Natural killer cell treated with Interleukin-12 subunit alpha and Interleukin-12 subunit beta and Interleukin-15 and Interleukin-18, amount 100 ng/mL, for 72 hours (primary cell): ENCODE data around the gene ACTN2. TPM values are rescaled to one million over a fixed set of nuclear protein-coding genes. Genes with fewer than 3 reads are reported as not detected.

ENCODE experiments used
- ATAC-seq, 2 donors: fragments of 150-1000 bp; cut with Tn5 transposase in 1 of 2; sonication (Bioruptor Pico), chemical (Tn5 transposase) in 1 of 2; 2 replicates each; pipeline ENCODE4 v1.10.0; 2021
- DNase-seq: peaks from one replicate; pipeline ENCODE4 v3.0.0; 2022; ENCODE audit warnings: low spot score
- H3K27ac Mint-ChIP-seq, 2 donors: 1 replicate in 1 of 2; 2 replicates in 1 of 2; pipeline ENCODE4 v1.8.0; 2022; ENCODE audit warnings: mixed read lengths in 2 of 2, mild to moderate bottlenecking in 1 of 2, moderate library complexity in 1 of 2
- H3K27me3 Mint-ChIP-seq, 2 donors: 1 replicate in 1 of 2; 2 replicates in 1 of 2; pipeline ENCODE4 v1.8.0; 2022; ENCODE audit warnings: mixed read lengths in 2 of 2
- H3K36me3 Mint-ChIP-seq: one replicate; pipeline ENCODE4 v1.8.0; 2022; ENCODE audit warnings: mixed read lengths
- H3K4me1 Mint-ChIP-seq, 2 donors: 1 replicate in 1 of 2; 2 replicates in 1 of 2; pipeline ENCODE4 v1.8.0; 2022; ENCODE audit warnings: low read depth in 2 of 2, mixed read lengths in 2 of 2, mild to moderate bottlenecking in 1 of 2
- H3K4me3 Mint-ChIP-seq: one replicate; pipeline ENCODE4 v1.8.0; 2022; ENCODE audit warnings: mixed read lengths
- H3K9me3 Mint-ChIP-seq: 2 replicates; pipeline ENCODE4 v1.8.0; 2022; ENCODE audit warnings: mixed read lengths
- total RNA-seq, 2 donors: library from RNA; stranded (reverse); gene quantifications; one replicate each; pipeline ENCODE4 v1.2.3, GENCODE V29; 2022

ACTN2 gene
- total RNA-seq, 2 donors from 2014 or later = 0.17 TPM; not detected in 1

- Mint-ChIP-seq H3K4me1 (peaks cover 4 to 7% of the 10 kb centered on the region in 2 donors), H3K9me3 (no peaks in the 10 kb centered on the region), H3K36me3 (no peaks in the 10 kb centered on the region), H3K27ac (no peak overlapping the region), H3K27me3 (peaks cover 20 to 39% of the 10 kb centered on the region in 2 donors), H3K4me3 (no peak overlapping the region)
- DNase-seq = no peak
- peak; percentile 55 to 68 for ATAC-seq
These were observed 8.6 kb upstream of the ACTN2 start for GRCh38 chr1:236677641-236678235.

DNA sequence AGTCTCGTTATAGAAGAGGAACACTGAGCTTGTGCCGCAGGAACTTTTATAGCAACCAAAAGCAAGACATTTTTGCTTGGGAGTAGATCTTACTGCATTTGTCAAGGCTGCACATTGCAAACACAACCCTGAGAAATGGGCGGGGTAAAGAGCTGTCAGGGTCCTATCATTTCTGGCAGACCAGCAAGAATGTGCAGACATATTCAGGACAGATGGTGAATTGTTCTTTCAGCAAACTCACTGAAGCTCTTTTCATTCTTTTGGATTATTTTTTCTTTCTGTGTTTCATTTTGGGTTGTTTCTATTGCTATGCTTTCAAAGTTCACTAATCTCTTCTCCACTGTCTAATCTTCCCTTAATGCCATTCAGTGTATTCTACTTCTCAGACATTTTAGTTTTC lies 5.1 kb upstream of the ACTN2 start:
- no peak overlapping the region for H3K4me3 Mint-ChIP-seq
- H3K4me1 Mint-ChIP-seq = peaks cover 9 to 15% of the 10 kb centered on the region in 2 donors
- no peak for DNase-seq
- no peak for ATAC-seq
- peaks cover 10% of the 10 kb centered on the region for H3K36me3 Mint-ChIP-seq
- H3K27me3 Mint-ChIP-seq = peaks cover 22 to 42% of the 10 kb centered on the region in 2 donors
- H3K27ac Mint-ChIP-seq = no peak overlapping the region
- peaks cover 6% of the 10 kb centered on the region for H3K9me3 Mint-ChIP-seq

GRCh38 chr1:236685205-236685916 lies 938 bp upstream of the ACTN2 start:
- Mint-ChIP-seq H3K27me3 (peaks cover 29 to 56% of the 10 kb centered on the region in 2 donors), H3K27ac (no peak overlapping the region), H3K9me3 (peaks cover 6% of the 10 kb centered on the region)

DNA sequence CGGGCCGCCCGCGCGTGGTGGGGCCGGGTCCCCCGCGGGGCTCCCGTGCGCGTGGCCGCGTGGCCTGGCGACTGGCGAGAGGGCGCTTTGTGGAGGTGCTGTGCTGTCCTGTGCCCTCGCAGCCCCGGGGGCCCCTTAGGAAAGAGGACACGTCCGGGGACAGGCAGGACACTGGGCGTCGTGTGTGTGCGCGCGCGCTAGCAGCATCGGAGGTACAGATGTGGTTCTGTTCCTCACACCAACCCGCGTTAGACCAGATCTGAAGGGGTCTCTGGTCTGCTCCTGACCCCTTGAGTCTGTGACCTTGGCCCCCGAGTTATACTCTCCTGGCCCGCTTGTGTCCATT lies 489 bp downstream of the ACTN2 start:
- no peak overlapping the region for H3K27ac Mint-ChIP-seq
- H3K4me1 Mint-ChIP-seq = peaks cover 9 to 12% of the 10 kb centered on the region in 2 donors
- H3K4me3 Mint-ChIP-seq = peak overlapping the region; percentile 51
- H3K27me3 Mint-ChIP-seq = peaks cover 28 to 50% of the 10 kb centered on the region in 2 donors
- H3K36me3 Mint-ChIP-seq = peaks cover 10% of the 10 kb centered on the region
- DNase-seq (no peak), ATAC-seq (peak in 1 of 2 donors; percentile 27)
- peaks cover 6% of the 10 kb centered on the region for H3K9me3 Mint-ChIP-seq

More at GRCh38 chr1:236685205-236685916, 938 bp upstream of the ACTN2 start:
- DNase-seq (no peak), ATAC-seq (no peak)
- peaks cover 10% of the 10 kb centered on the region for H3K36me3 Mint-ChIP-seq
- peaks cover 9 to 12% of the 10 kb centered on the region in 2 donors for H3K4me1 Mint-ChIP-seq
- H3K4me3 Mint-ChIP-seq = peak overlapping the region; percentile 84

DNA sequence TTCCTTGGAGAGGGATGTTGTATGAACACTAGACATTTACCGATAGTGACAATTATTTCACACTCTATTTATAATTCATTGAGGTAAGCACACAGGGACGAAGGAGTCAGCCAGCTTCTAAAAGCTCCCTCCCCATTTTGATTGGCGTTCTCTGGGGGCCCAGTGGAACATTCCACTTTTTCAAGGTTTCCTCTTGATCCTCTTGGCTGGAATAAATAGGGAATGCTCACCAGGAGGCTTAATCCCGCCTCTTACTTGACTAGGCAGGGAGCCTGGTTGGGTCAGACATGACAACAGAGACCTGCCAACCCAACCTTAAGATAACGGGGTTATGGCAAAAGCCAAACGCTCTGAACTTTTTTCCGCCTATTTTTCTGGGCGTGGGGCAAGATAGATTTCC lies 974 bp downstream of the ACTN2 start:
- peaks cover 6% of the 10 kb centered on the region for H3K9me3 Mint-ChIP-seq
- peaks cover 32 to 51% of the 10 kb centered on the region in 2 donors for H3K27me3 Mint-ChIP-seq

DNA sequence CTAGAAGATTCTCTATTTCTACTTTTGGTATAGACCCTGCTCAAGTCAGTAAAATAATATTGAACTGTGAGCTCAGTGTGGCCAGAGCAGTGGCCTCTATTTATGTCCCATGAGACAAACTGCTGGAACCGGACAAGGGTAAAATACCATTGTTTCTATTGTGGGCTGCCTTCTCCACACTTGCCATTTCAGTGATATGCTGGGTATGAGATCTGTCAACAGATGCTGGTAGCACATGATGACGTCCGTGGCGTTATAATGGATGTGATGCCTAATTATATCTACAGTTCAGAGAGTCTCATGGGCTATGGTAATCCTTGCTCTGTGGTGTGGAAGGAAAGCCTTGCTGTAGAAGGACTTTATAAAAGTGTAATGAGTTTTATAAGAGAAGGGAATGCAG lies 2.4 kb downstream of the ACTN2 start:
- H3K9me3 Mint-ChIP-seq = peaks cover 6% of the 10 kb centered on the region
- no peak overlapping the region for H3K27ac Mint-ChIP-seq
- H3K36me3 Mint-ChIP-seq = peaks cover 10% of the 10 kb centered on the region
- DNase-seq = no peak
- ATAC-seq = no peak
- H3K4me3 Mint-ChIP-seq = no peak overlapping the region
- peaks cover 9 to 12% of the 10 kb centered on the region in 2 donors for H3K4me1 Mint-ChIP-seq
- H3K27me3 Mint-ChIP-seq = peaks cover 32 to 48% of the 10 kb centered on the region in 2 donors

More for the DNA sequence above, 974 bp downstream of the ACTN2 start:
- no peak for ATAC-seq
- no peak for DNase-seq
- Mint-ChIP-seq H3K4me3 (peak overlapping the region; percentile 51), H3K36me3 (peaks cover 10% of the 10 kb centered on the region), H3K27ac (no peak overlapping the region), H3K4me1 (peaks cover 9 to 12% of the 10 kb centered on the region in 2 donors)

DNA sequence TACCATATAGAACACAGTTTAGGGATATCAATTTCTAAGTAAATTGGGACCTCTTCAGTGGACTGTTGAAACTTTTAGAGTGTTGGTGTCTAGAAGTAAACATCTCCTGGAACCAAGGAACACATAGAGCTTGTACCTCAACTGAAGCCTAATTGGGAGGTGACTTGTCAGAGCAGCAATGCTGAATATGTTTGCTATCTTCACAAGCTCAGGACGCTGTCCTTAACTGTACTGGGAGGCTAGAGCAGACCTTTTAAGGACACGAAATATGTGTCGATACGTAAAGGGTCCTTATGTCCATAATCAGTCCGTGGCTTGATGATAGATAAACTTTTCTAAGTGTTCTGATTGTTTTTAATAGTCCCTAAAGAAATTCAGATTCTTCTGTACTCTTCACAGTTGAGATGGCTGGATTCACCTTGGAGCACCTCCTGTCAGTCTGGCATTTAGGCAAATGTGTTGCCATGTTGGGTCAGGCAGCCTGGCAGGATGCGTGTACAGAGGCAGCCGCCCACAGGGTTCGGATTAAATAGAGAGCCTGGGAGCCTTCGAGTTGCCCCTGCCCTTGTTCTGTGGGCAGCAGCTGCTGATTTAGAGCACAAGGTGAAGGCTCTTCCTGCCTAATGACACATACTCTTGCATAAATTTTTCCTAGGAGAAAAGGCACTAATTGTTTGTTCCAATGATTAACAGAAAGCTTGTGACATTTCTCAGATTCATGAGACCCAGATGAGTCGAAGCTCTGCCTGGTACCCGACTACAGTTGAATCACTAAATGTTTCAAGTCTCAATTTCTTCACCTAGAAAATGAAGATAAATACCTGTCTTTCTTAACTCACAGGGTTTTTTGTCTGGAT lies 3.6 kb downstream of the ACTN2 start:
- Mint-ChIP-seq H3K4me1 (peaks cover 9 to 12% of the 10 kb centered on the region in 2 donors), H3K4me3 (no peak overlapping the region), H3K9me3 (peaks cover 6% of the 10 kb centered on the region), H3K27ac (no peak overlapping the region), H3K36me3 (peaks cover 10% of the 10 kb centered on the region), H3K27me3 (peaks cover 34 to 48% of the 10 kb centered on the region in 2 donors)
- no peak for DNase-seq
- no peak for ATAC-seq

- Mint-ChIP-seq H3K4me1 (peaks cover 0 to 7% of the 10 kb centered on the region in 2 donors), H3K36me3 (no peaks in the 10 kb centered on the region), H3K27me3 (peaks cover 28 to 36% of the 10 kb centered on the region in 2 donors), H3K4me3 (no peak overlapping the region), H3K27ac (no peak overlapping the region), H3K9me3 (no peaks in the 10 kb centered on the region)
- no peak for ATAC-seq
- DNase-seq = no peak
These were observed 5.0 kb downstream of the ACTN2 start for GRCh38 chr1:236691348-236691747.

GRCh38 chr1:236692128-236692527 lies 5.8 kb downstream of the ACTN2 start:
- H3K36me3 Mint-ChIP-seq = no peaks in the 10 kb centered on the region

DNA sequence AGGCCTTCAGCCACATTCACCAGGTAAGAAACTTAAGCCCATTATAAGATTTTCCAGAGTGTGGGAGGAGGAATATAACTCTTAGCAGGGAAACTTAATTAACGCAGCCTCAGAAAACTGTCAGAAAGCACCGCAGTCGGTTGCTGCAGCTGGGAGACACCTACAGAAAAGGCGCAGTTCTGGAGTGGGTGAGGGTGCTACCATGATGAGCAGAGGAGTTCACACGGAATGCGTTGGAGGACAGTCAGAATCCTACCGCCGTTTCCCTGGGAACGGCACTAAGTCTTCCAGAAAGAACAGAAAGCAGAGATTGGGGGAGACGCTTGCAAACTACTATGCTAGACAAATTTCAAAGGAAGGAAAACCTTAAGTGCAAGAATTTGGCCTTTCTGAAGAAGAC lies 6.4 kb downstream of the ACTN2 start:
- Mint-ChIP-seq H3K27me3 (peaks cover 29 to 30% of the 10 kb centered on the region in 2 donors), H3K4me3 (no peak overlapping the region), H3K4me1 (no peaks in the 10 kb centered on the region), H3K27ac (no peak overlapping the region), H3K9me3 (no peaks in the 10 kb centered on the region), H3K36me3 (no peaks in the 10 kb centered on the region)
- no peak for ATAC-seq
- no peak for DNase-seq

More at GRCh38 chr1:236692128-236692527, 5.8 kb downstream of the ACTN2 start:
- Mint-ChIP-seq H3K27ac (no peak overlapping the region), H3K9me3 (no peaks in the 10 kb centered on the region), H3K4me1 (peaks cover 0 to 5% of the 10 kb centered on the region in 2 donors), H3K4me3 (no peak overlapping the region), H3K27me3 (peaks cover 30 to 36% of the 10 kb centered on the region in 2 donors)
- no peak for DNase-seq
- no peak for ATAC-seq

- ATAC-seq (no peak), DNase-seq (no peak)
- no peak overlapping the region for H3K27ac Mint-ChIP-seq
- no peaks in the 10 kb centered on the region for H3K36me3 Mint-ChIP-seq
- H3K4me1 Mint-ChIP-seq = no peaks in the 10 kb centered on the region
- no peaks in the 10 kb centered on the region for H3K9me3 Mint-ChIP-seq
- H3K4me3 Mint-ChIP-seq = no peak overlapping the region
- H3K27me3 Mint-ChIP-seq = peaks cover 18 to 20% of the 10 kb centered on the region in 2 donors
These were observed 13.1 kb downstream of the ACTN2 start for GRCh38 chr1:236699366-236699765.

DNA sequence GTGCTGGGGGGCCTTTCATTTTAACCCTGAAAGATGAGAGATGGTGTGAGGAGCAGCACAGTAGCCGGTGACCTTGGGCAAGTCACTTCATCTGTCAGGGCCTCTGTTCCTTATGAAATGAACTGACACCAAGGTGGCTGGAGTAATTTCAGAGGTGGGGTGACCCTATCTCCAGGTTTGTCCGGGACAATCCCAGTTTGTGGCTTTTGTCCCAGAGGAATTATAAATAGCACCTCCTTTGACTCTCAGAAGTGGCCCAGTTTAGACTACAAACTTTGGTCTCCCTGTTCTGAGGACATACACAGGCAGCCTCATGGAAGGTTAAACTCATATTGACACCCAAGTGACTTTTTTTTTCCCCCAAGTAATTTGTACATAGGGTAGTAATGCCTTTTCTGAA lies 14.6 kb downstream of the ACTN2 start:
- ATAC-seq (no peak), DNase-seq (no peak)
- Mint-ChIP-seq H3K4me1 (no peaks in the 10 kb centered on the region), H3K27me3 (peaks cover 20 to 23% of the 10 kb centered on the region in 2 donors), H3K4me3 (no peak overlapping the region), H3K27ac (no peak overlapping the region), H3K9me3 (no peaks in the 10 kb centered on the region), H3K36me3 (no peaks in the 10 kb centered on the region)

GRCh38 chr1:236701782-236702181 lies 15.5 kb downstream of the ACTN2 start:
- no peak overlapping the region for H3K27ac Mint-ChIP-seq
- no peaks in the 10 kb centered on the region for H3K9me3 Mint-ChIP-seq
- H3K36me3 Mint-ChIP-seq = no peaks in the 10 kb centered on the region
- H3K4me1 Mint-ChIP-seq = no peaks in the 10 kb centered on the region
- ATAC-seq (no peak), DNase-seq (no peak)
- peaks cover 20 to 23% of the 10 kb centered on the region in 2 donors for H3K27me3 Mint-ChIP-seq
- no peak overlapping the region for H3K4me3 Mint-ChIP-seq
